Stimulated activated CD4-positive, alpha-beta T cell treated with anti-CD3 and anti-CD28 coated beads, Interleukin-1b, Interleukin-23, amount 100 ng/mL, for 48 hours (primary cell): Measurements from ENCODE around the gene GPR68.
"Not testable (repeated sequence)": the region's sequence is repeated elsewhere in the genome, so short reads cannot be mapped to it uniquely, and the experiment has no call there.

Experiments
- DNase-seq: peaks from one replicate; pipeline ENCODE4 v3.0.0-alpha.2; 2020

GPR68 gene

GRCh38 chr14:91228112-91229004 lies 16.1 kb downstream of the GPR68 start:
- peak; percentile 94 for DNase-seq

- DNase-seq: peak; percentile 39
Measured at GRCh38 chr14:91227183-91227628, 17.3 kb downstream of the GPR68 start.

DNA sequence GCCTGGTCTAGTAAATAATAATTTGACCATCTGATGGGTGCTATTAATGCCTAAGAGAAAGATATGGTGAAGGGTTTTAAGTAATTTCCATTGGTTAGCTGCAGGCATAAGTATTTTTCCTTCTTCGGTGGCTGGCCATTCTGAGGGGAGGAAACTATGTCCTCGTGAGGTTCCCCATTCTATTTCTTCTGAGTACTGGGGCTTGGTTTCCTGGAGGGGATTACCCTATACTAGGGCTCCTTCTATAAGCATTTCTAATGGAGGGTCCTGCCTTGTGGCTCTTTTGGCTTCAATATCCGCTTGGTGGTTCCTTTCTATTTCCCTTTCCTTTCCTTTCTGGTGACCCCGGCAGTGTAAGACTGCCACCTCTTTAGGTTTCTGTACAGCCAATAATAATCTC lies 18.1 kb downstream of the GPR68 start:
- not testable (repeated sequence) for DNase-seq

GRCh38 chr14:91225025-91225424 lies 19.5 kb downstream of the GPR68 start:
- no peak for DNase-seq

DNA sequence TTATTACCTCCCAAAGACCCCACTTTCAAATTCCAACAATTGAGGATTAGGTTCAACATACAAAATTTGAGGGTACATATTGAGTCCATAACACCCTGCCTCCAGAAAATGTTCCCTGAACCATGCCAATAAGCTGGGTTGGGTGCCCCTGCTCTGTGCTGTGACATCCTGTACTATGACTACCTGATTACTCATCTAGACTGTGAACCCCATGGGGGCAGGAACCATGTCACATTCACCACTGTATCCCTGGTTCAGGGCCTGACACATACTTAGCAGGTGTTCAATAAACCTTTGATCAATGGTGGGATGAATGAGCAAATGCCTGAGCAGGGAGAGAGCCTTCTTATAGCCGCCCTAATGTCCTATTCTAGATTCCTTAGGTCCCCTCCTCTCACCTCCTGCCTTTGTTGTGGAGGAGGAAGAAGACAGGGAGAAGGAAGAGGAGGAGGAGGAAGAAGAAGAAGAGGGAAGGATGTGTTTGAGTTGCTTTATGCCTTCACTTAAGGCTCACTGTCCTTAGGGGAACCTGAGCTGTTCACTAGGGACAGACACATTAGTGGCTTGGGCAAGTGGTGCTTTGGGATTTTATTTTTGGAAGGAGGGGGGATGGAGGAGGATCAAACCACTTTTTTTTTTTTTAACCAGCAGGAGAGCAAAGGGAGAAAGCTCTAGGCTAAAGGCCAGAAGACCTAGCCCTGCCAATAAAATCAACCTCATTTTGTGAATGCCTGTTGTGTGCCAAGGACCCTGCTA lies 21.3 kb downstream of the GPR68 start:
- DNase-seq: peak; percentile 55

DNA sequence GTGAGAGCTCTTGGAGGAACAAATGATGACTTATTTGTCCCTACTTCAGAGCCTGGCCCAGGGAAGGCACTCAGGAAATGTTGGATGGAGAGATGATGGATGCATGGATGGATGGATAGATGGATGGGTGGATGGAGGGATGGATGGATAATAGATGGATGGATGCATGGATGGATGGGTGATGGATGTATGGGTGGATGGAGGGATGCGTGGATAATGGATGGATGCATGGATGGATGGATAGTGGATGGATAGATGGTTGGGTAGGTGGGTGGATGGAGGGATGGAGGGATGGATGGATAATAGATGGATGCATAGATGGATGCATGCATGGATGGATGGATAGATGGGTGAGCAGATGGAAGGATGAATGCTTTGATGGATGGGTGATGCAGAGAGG lies 23.2 kb downstream of the GPR68 start:
- DNase-seq: no peak

- DNase-seq: no peak
Measured at GRCh38 chr14:91220581-91221000, 23.9 kb downstream of the GPR68 start.

GRCh38 chr14:91219517-91220389 lies 24.8 kb downstream of the GPR68 start:
- DNase-seq: no peak

DNA sequence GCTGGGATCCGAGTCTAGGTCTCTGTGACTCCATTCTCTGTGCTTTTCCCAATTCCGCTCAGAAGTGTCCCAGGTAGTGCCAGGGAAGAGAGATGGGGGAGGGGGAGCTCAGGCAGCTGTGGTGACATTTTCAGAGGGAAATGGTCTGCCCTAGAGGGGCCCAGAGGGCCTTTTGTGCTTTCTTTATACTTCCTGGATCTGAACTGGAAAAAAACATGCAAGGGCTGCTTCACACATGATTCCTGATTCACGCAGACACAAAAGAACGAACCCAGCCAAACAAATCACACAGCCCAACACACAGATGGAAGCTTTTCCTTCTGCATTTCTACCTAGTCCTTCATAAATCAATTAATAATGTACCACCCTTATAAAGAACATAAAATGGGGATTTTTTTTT lies 26.5 kb downstream of the GPR68 start:
- no peak for DNase-seq

DNA sequence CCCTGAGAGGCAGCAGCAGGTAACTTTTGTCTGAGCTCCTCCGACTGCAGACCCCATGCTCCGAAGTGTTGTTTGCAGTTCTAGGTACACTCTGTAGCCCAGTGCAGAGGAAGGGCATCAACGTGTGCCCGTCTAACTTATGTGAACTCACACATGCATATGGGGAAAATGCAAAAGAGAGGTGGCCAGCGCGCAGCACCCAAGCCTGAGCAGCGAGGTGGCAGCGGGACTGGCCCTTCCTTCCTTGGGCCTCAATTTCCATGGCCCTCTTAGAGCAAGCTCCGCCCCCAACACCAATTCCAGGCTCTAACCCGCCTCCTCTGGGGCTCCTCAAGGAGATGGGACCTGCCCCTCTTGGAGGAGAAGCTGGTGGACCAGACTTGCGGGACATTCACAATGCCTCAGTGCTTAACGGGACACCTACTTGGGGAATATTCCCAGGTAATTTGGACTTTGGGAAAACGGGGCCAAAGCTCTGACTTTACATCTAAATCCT lies 27.7 kb downstream of the GPR68 start:
- no peak for DNase-seq

DNA sequence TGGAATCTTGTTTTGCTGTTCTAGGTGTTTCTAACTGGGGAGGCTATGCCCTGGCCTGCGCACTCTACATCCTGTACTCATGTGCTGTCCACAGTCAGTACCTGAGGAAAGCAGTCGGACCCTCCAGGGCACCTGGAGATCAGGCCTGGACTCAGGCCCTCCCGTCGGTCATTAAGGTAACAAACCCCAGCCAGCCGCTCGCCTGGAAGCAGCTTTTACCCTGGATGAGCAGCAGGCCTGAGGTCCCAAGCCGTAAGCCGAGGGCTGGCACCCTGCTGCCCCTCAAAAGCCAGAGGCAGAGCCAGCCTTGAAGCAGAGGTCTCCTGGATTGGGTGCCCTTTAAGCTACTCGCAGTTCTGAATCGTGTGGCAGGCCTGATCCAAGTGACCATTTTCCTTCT lies 29.1 kb downstream of the GPR68 start:
- no peak for DNase-seq

- no peak for DNase-seq
Measured at GRCh38 chr14:91214306-91214705, 30.2 kb downstream of the GPR68 start.

- DNase-seq: no peak
Measured at GRCh38 chr14:91211017-91211416, 33.5 kb downstream of the GPR68 start.

DNA sequence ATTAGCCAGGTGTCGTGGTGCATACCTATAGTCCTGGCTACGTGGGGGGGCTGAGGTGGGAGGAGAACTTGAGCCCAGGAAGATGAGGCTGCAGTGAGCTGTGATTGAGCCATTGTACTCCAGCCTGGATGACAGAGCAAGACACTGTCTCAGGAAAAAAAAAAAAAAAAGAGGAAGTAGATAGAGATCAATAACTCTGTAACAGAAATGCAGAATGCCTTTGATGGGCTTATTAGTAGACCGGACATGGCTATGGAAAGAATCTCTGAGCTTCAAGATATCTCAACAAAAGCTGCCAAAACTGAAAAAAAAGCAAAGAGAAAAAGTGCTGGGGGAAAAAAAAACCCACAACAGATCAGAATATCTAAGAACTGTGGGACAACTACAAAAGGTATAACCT lies 37.5 kb downstream of the GPR68 start:
- DNase-seq: no peak

GRCh38 chr14:91205459-91205858 lies 39.0 kb downstream of the GPR68 start:
- DNase-seq: no peak

DNA sequence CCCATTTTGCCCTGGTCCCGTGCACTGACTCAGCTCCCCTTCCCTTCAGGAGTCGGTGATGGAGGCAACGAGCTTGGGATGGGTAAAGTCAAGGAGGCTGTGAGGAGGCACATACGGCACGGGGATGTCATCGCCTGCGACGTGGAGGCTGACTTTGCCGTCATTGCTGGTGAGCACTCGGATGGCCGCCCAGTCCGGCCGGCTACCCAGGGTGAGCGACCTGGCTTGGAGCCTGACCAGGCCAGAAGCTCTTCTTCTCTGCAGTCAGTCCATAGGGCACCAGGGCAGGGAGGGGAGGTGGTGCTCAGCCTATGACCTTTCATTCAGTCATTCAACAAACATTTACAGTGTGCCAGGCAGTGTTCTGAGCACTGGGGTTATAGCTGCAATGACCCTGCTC lies 39.8 kb downstream of the GPR68 start:
- no peak for DNase-seq

DNA sequence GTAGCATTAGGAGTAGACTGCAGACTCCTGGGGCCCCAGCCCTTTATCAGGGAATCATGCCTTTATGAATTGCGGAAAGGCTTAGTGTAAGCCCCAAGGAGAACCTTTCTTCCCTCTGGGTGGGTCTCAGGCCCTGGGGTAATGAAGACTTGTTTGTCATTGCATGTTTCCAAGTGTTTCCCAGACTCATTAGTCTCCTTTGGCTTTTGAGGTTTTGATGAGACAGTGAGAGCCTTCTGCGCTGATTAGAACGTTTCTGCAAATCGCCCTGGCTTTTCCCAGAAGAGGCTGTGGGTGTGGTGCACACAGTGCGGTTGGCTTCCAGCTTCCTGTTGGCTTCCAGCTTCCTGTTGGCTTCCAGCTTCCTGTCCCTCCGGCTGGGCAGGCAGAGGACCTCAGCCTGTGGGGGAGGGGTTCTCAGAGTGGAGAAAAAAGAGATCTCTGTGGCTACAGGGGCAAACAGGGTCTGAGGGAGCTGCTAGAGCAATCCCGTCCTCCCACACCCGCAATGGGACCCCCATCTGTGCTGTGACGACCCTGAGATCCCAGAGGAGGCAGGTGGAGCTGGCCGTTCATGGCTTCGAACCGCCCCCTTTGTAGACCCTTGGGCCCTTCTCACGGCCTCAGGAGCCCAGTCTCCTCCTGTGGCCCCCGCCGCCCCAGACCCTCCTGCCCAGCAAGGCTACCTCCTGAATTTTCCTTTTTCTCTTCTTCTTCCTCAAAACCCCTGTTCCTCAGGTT lies 42.1 kb downstream of the GPR68 start:
- DNase-seq: no peak

DNA sequence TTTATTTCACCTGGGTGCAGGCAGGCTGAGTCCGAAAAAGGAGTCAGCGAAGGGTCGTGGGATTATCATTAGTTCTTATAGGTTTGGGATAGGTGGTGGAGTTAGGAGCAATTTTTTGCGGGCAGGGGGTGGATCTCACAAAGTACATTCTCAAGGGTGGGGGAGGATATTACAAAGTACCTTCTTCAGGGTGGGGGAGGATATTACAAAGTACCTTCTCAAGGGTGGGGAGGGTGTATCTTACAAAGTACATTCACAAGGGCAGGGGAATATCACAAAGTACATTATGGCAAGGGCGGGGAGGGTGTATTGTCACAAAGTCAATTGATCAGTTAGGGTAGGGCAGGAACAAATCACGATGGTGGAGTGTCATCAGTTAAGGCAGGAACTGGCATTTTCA lies 43.7 kb downstream of the GPR68 start:
- not testable (repeated sequence) for DNase-seq

DNA sequence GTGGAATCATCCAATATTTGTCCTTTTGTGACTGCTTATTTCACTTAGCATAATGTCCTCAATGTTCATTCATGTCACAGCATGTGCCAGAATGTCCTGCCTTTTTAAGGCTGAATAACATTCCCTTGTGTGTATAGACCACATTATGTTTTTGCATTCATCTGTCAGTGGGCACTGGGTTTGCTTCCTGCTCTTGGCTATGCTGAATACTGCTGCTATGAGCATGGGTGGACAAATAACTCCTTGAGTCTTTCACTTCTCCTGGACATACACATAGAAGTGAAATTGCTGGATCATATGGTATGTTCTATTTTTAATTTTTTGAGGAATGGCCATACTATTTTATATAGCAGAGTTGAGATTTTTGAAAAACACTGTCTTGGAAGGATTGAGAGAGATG lies 46.9 kb downstream of the GPR68 start:
- no peak for DNase-seq

DNA sequence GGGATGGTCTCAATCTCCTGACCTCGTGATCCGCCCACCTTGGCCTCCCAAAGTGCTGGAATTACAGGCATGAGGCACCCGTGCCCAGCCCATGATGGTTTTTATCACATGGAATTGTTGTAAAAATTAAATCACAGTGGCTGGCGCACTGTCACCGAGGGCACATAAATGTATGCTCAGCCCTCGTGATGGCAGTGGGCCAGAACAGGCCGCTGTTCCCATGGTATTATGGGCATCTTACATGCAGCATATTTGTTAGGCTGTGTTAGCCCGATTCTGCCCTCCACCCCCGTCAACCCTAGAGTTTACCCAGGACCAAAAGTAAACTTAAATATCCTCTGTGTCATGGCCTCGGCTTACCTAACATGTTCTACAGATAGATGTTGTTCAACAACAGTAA lies 48.6 kb downstream of the GPR68 start:
- no peak for DNase-seq

DNA sequence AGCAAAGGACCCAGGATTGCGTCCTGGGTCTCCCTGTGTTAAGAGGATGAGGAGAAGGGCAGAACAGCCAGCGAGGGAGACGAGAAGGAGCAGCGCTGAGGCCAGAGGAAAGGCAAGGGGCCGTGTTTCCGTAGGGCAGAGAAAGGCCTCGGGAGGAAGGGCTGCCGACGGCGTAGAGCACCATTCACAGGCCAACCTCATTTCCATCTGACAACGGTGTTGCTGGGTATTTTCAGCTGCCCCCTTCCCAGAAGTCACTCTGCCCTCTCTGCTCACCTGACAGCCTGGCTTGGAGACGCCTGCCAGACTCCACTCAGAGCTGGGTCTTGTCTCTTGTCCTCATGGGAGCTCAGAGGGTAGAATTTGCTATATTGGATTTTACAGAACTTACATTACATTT lies 51.4 kb downstream of the GPR68 start:
- DNase-seq: no peak

- no peak for DNase-seq
Measured at GRCh38 chr14:91190853-91191252, 53.7 kb downstream of the GPR68 start.
